IMR-90 (cell line): ENCODE measurements around the gene ETFA. TPM values are rescaled to one million over a fixed set of nuclear protein-coding genes. Genes with fewer than 3 reads are reported as not detected.

ENCODE experiments used
- ATAC-seq: fragments of 200-7000 bp; cut with Tn5 transposase; 2 replicates; pipeline ENCODE4 v1.9.1; 2020; ENCODE audit warnings: low read depth, mild to moderate bottlenecking, moderate library complexity
- BruUV-seq: library from RNA; stranded (reverse); fragments of 400-500 nt; replicated peaks from 2 replicates; lab custom pipeline; 2021; lab: Mats Ljungman, UMichigan
- CTCF ChIA-PET: fragments of 300-600 bp; formaldehyde crosslinking; extraction: SDS; loops from one replicate; lab custom pipeline; 2021; ENCODE audit warnings: antibody characterized with exemption; lab: Yijun Ruan, JAX
- POLR2A ChIA-PET: fragments of 300-600 bp; sonication (Branson Sonifier 250); formaldehyde crosslinking; loops from one replicate; lab custom pipeline; 2022; ENCODE audit warnings: antibody characterized with exemption; ENCODE audit not compliant: unreplicated experiment; lab: Charles Lee
- DNase-seq: peaks from one replicate; pipeline ENCODE4 v3.0.0; 2013
- H2AFZ ChIP-seq: replicated peaks from 2 replicates; pipeline ENCODE3; 2013; ENCODE audit warnings: low read length, mild to moderate bottlenecking; ENCODE audit not compliant: poor library complexity
- H2AK5ac ChIP-seq: 2 replicates; pipeline ENCODE4 v1.6.1; 2013; ENCODE audit warnings: low read depth, low read length, inconsistent platforms
- H2AK9ac ChIP-seq: replicated peaks from 2 replicates; pipeline ENCODE3; 2013; ENCODE audit warnings: mild to moderate bottlenecking, low read depth, low read length, moderate library complexity; ENCODE audit not compliant: poor library complexity
- H2BK120ac ChIP-seq: 2 replicates; pipeline ENCODE4 v1.6.1; 2013; ENCODE audit warnings: low read depth, low read length, inconsistent platforms
- H2BK15ac ChIP-seq: 3 replicates; pipeline ENCODE4 v1.6.1; 2013; ENCODE audit warnings: low read depth, low read length, inconsistent platforms
- H2BK20ac ChIP-seq: 2 replicates; pipeline ENCODE4 v1.6.1; 2013; ENCODE audit warnings: low read depth, mild to moderate bottlenecking, inconsistent platforms, low read length, moderate library complexity
- H2BK5ac ChIP-seq: 2 replicates; pipeline ENCODE4 v1.6.1; 2013; ENCODE audit warnings: mild to moderate bottlenecking, low read depth, low read length, inconsistent platforms; ENCODE audit not compliant: poor library complexity, severe bottlenecking
- H3K14ac ChIP-seq: replicated peaks from 2 replicates; pipeline ENCODE4 v1.6.1; 2013; ENCODE audit warnings: low read depth, low read length, inconsistent platforms
- H3K18ac ChIP-seq: 2 replicates; pipeline ENCODE4 v1.6.1; 2013; ENCODE audit warnings: low read depth, low read length, control low read depth
- H3K23ac ChIP-seq: 2 replicates; pipeline ENCODE4 v1.6.1; 2013; ENCODE audit warnings: low read depth, low read length, inconsistent platforms
- H3K27ac ChIP-seq: 2 replicates; pipeline ENCODE4 v1.5.1; 2013; ENCODE audit warnings: mild to moderate bottlenecking, control low read depth, low read length; ENCODE audit not compliant: insufficient read depth
- H3K27me3 ChIP-seq: 2 replicates; pipeline ENCODE4 v1.6.1; 2013; ENCODE audit warnings: low read length; ENCODE audit not compliant: control insufficient read depth, insufficient read depth
- H3K36me3 ChIP-seq: 2 replicates; pipeline ENCODE4 v1.6.1; 2013; ENCODE audit warnings: low read length, mixed read lengths; ENCODE audit not compliant: control insufficient read depth, insufficient read depth
- H3K4ac ChIP-seq: 2 replicates; pipeline ENCODE4 v1.6.1; 2013; ENCODE audit warnings: low read depth, low read length, inconsistent platforms
- H3K4me1 ChIP-seq: 2 replicates; pipeline ENCODE4 v1.6.1; 2013; ENCODE audit warnings: low read length, mixed read lengths; ENCODE audit not compliant: control insufficient read depth, insufficient read depth
- H3K4me2 ChIP-seq: 2 replicates; pipeline ENCODE4 v1.6.1; 2013; ENCODE audit warnings: low read depth, mild to moderate bottlenecking, control low read depth, low read length, moderate library complexity
- H3K4me3 ChIP-seq: 2 replicates; pipeline ENCODE4 v1.5.1; 2013; ENCODE audit warnings: low read depth, mild to moderate bottlenecking, control low read depth, low read length, moderate library complexity; ENCODE audit not compliant: insufficient read depth
- H3K56ac ChIP-seq: 2 replicates; pipeline ENCODE4 v1.6.1; 2013; ENCODE audit warnings: low read length, inconsistent platforms; ENCODE audit not compliant: insufficient read depth; ENCODE audit errors: extremely low read depth
- H3K79me1 ChIP-seq, 2 experiments: 2 replicates each; pipeline ENCODE4 v1.6.1; 2013; ENCODE audit warnings: low read length in 2 of 2, inconsistent platforms in 1 of 2, low read depth in 1 of 2
- H3K9ac ChIP-seq: 2 replicates; pipeline ENCODE4 v1.6.1; 2013; ENCODE audit warnings: low read depth, low read length, control low read depth
- H3K9me1 ChIP-seq: 2 replicates; pipeline ENCODE4 v1.6.1; 2013; ENCODE audit warnings: low read length, inconsistent platforms; ENCODE audit not compliant: insufficient read depth
- H3K9me3 ChIP-seq: 2 replicates; pipeline ENCODE4 v1.6.1; 2013; ENCODE audit warnings: low read length; ENCODE audit not compliant: control insufficient read depth, insufficient read depth
- H4K20me1 ChIP-seq: 2 replicates; pipeline ENCODE4 v1.6.1; 2013; ENCODE audit warnings: low read length, inconsistent platforms; ENCODE audit not compliant: insufficient read depth
- H4K5ac ChIP-seq: 2 replicates; pipeline ENCODE4 v1.6.1; 2013; ENCODE audit warnings: mild to moderate bottlenecking, low read depth, low read length, control low read depth
- H4K8ac ChIP-seq, 2 experiments: 2 replicates each; pipeline ENCODE4 v1.6.1; 2013; ENCODE audit warnings: low read depth in 2 of 2, low read length in 2 of 2, control low read depth in 1 of 2, inconsistent platforms in 1 of 2
- H4K91ac ChIP-seq: 2 replicates; pipeline ENCODE4 v1.6.1; 2013; ENCODE audit warnings: low read depth, low read length, inconsistent platforms; ENCODE audit not compliant: insufficient read depth
- BHLHE40 ChIP-seq: fragments of 150-350 bp; IDR thresholded peaks from 2 replicates; pipeline ENCODE4 v1.6.1; 2016; ENCODE audit warnings: mild to moderate bottlenecking, low read depth, low read length
- CEBPB ChIP-seq: IDR thresholded peaks from 2 replicates; pipeline ENCODE4 v1.6.1; 2012; ENCODE audit warnings: low read depth, low read length, improper control_type of control experiment
- CHD1 ChIP-seq: IDR thresholded peaks from 2 replicates; pipeline ENCODE4 v1.6.1; 2012; ENCODE audit warnings: low read depth, low read length, improper control_type of control experiment
- CTCF ChIP-seq: conservative IDR thresholded peaks from 2 replicates; pipeline ENCODE4 v1.5.1; 2012; ENCODE audit warnings: mild to moderate bottlenecking, low read depth, low read length, improper control_type of control experiment
- FOS ChIP-seq: fragments of 150-350 bp; IDR thresholded peaks from 2 replicates; pipeline ENCODE4 v1.6.1; 2016; ENCODE audit warnings: low read depth, low read length
- MAFK ChIP-seq: IDR thresholded peaks from 2 replicates; pipeline ENCODE4 v1.6.1; 2012; ENCODE audit warnings: low read depth, low read length, improper control_type of control experiment
- MAZ ChIP-seq: IDR thresholded peaks from 2 replicates; pipeline ENCODE4 v1.6.1; 2012; ENCODE audit warnings: low read depth, mild to moderate bottlenecking, low read length, improper control_type of control experiment, moderate library complexity, borderline replicate concordance
- MXI1 ChIP-seq: IDR thresholded peaks from 2 replicates; pipeline ENCODE4 v1.6.1; 2012; ENCODE audit warnings: low read depth, mild to moderate bottlenecking, low read length, moderate library complexity, borderline replicate concordance
- NFE2L2 ChIP-seq: fragments of 150-350 bp; IDR thresholded peaks from 2 replicates; pipeline ENCODE4 v1.6.1; 2016; ENCODE audit warnings: low read depth, mild to moderate bottlenecking, low read length
- POLR2A ChIP-seq: IDR thresholded peaks from 2 replicates; pipeline ENCODE4 v1.6.1; 2012; ENCODE audit warnings: mild to moderate bottlenecking, low read depth, low read length
- RAD21 ChIP-seq: IDR thresholded peaks from 2 replicates; pipeline ENCODE4 v1.6.1; 2012; ENCODE audit warnings: low read length, improper control_type of control experiment
- RCOR1 ChIP-seq: IDR thresholded peaks from 2 replicates; pipeline ENCODE4 v1.6.1; 2012; ENCODE audit warnings: mild to moderate bottlenecking, low read length, improper control_type of control experiment; ENCODE audit not compliant: insufficient replicate concordance
- RFX5 ChIP-seq: IDR thresholded peaks from 2 replicates; pipeline ENCODE4 v1.8.0; 2012; ENCODE audit warnings: low read depth, mild to moderate bottlenecking, low read length, moderate library complexity
- SMC3 ChIP-seq: fragments of 150-350 bp; IDR thresholded peaks from 2 replicates; pipeline ENCODE4 v1.6.1; 2016; ENCODE audit warnings: low read depth, mild to moderate bottlenecking, antibody characterized with exemption, low read length, moderate library complexity
- WGBS, 2 experiments: methylation state at CpG; one replicate each; pipeline versions ENCODE4 v1.1.5 to v1.1.7; 2013; ENCODE audit warnings: missing lambda C conversion rate in 2 of 2; ENCODE audit not compliant: insufficient read length in 1 of 2; ENCODE audit errors: extremely low coverage in 2 of 2; 5-methylcytosine and 5-hydroxymethylcytosine counted together
- dilution Hi-C: fragments of 300-500 bp; cut with HindIII; formaldehyde crosslinking; loops from one replicate; pipeline ENCODE4 v1.14.3; 2018; ENCODE audit warnings: low sequenced_read_pairs; ENCODE audit not compliant: unreplicated experiment
- in situ Hi-C: fragments of 300-500 bp; cut with MboI; formaldehyde crosslinking; loops from 3 replicates; pipeline ENCODE4 v1.14.3; 2019; ENCODE audit warnings: low sequenced_read_pairs, inconsistent platforms, mixed read lengths
- intact Hi-C: fragments of 100-400 bp; cut with micrococcal nuclease; formaldehyde crosslinking; loops from 2 replicates; pipeline ENCODE4 v1.10.0; 2022
- polyA plus RNA-seq, 3 experiments: library from polyadenylated mRNA; depleted of rRNA; stranded (reverse); fragments of >200 nt; gene quantifications; 2 replicates each; pipeline ENCODE4 v1.2.3, GENCODE V29; 2012; ENCODE audit warnings: low replicate concordance in 1 of 3
- total RNA-seq: library from RNA; depleted of rRNA; stranded (reverse); fragments of >200 nt; gene quantifications from 2 replicates; pipeline ENCODE4 v1.2.3, GENCODE V29; 2012
- TF ChIP-seq, protein P1 (sequence below): fragments of 150-350 bp; IDR thresholded peaks from 2 replicates; pipeline ENCODE4 v1.6.1; 2016; ENCODE audit warnings: low read depth, mild to moderate bottlenecking, low read length, moderate library complexity, borderline replicate concordance

The ETFA gene
- total and polyA plus RNA-seq, 2 of the 4 experiments (the other 2 are of a cell fraction) = 115 to 172 TPM

DNA sequence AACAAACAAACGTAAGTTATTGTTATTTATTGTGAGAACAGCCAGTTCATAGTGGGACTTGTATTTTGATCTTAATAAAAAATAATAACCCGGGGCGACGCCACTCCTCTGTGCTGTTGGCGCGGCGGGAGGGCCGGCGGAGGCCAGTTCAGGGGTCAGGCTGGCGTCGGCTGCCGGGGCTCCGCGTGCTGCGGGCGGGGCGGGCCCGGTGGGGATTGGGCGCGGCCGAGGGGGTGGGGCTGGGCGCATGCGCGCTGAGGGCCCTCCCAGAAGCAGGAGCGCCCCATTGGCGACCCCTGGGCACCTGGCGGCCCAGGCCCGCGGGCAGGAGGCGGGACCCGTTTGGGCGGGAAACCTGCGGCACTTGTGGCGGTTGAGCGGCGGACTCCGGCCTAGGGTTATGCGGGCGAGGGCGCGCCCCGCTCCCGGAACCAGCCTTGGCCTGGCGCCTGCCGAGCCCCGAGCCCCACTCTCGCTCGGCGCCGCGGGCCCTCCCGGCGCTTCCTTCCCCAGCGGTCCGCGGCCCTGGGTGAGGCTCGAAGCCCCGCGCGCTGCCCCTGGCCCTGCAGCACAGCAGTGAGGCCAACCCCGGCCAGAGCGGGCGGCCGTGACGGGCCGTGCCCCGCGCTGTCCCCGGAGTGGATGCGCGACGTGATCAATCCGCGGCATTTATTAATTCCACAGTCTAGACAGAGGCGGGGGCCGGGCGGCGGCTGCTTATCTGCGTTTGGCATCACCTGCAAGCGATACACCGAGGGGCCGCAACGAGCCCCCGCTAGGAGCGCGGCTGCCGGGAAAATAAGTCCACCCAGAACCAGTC, 31.3 kb upstream of the ETFA start:
- Histone ChIP-seq H3K18ac (no peak overlapping the region), H4K8ac (no peak overlapping the region), H2BK120ac (no peak overlapping the region), H3K23ac (no peak overlapping the region; the same call in 1 of the 2 replicates), H3K27ac (no peak overlapping the region), H4K20me1 (peaks cover 18% of the 10 kb centered on the region), H2AK5ac (no peak overlapping the region), H3K4me2 (no peak overlapping the region), H3K14ac (no peak overlapping the region), H2BK15ac (no peak overlapping the region), H2BK5ac (no peak overlapping the region), H4K5ac (no peak overlapping the region), H2BK20ac (no peak overlapping the region), H4K91ac (no peak overlapping the region), H3K36me3 (peaks cover 23% of the 10 kb centered on the region), H3K4me3 (no peak overlapping the region), H3K4me1 (peaks cover 9% of the 10 kb centered on the region), H3K79me1 (peaks cover 3 to 12% of the 10 kb centered on the region in 2 experiments; a peak in 3 of 4 replicates), H3K9ac (no peak overlapping the region), H3K9me1 (no peaks in the 10 kb centered on the region; the same call in 1 of the 2 replicates), H3K56ac (no peak overlapping the region), H2AK9ac (no peak overlapping the region), H3K4ac (no peak overlapping the region), H2AFZ (no peak overlapping the region), H3K9me3 (peaks cover 12% of the 10 kb centered on the region; the same call in 1 of the 2 replicates), H3K27me3 (peaks cover 36% of the 10 kb centered on the region)
- no TSS peak for BruUV-seq
- CTCF ChIA-PET = no interaction called here
- intact Hi-C loops (loop anchor here (10.0 kb wide), 1 partner anchor 232 kb away; no protein-coding TSS in a partner anchor), in situ Hi-C loops (no loop called here), dilution Hi-C loops (no loop called here)
- 40% methylated on average over 29 of the region's 87 CpGs; no CpG with 5 or more reads in 1 of the 2 experiments for WGBS, 2 experiments
- DNase-seq (no peak), ATAC-seq (no peak)
- POLR2A ChIA-PET = no interaction called here
- no peak for TF ChIP-seq BHLHE40
- TF ChIP-seq RFX5 = no peak
- no peak for TF ChIP-seq SMC3
- no peak for TF ChIP-seq NFE2L2
- TF ChIP-seq POLR2A = no peak
- TF ChIP-seq CEBPB = no peak
- no peak for TF ChIP-seq MAFK
- TF ChIP-seq, protein P1, sequence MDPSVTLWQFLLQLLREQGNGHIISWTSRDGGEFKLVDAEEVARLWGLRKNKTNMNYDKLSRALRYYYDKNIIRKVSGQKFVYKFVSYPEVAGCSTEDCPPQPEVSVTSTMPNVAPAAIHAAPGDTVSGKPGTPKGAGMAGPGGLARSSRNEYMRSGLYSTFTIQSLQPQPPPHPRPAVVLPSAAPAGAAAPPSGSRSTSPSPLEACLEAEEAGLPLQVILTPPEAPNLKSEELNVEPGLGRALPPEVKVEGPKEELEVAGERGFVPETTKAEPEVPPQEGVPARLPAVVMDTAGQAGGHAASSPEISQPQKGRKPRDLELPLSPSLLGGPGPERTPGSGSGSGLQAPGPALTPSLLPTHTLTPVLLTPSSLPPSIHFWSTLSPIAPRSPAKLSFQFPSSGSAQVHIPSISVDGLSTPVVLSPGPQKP = no peak
- TF ChIP-seq RCOR1 = no peak
- no peak for TF ChIP-seq RAD21
- TF ChIP-seq MAZ = no peak
- no peak for TF ChIP-seq CHD1
- no peak for TF ChIP-seq MXI1
- TF ChIP-seq CTCF = no peak
- TF ChIP-seq FOS = no peak
